ENCODE results near the gene NKAIN4.

Gene NKAIN4

GRCh38 chr20:63285636-63286615 is 31.7 kb upstream of the NKAIN4 start:
- no peak overlapping the region for H3K4me3 Mint-ChIP-seq
- DNase-seq (ENCODE audit: low spot score in 2 of 2) (no peak), ATAC-seq (replicated peaks; ENCODE audit: extremely low read depth, poor library complexity, severe bottlenecking) (no peak)
- H3K27me3 Mint-ChIP-seq, result no peaks in the 10 kb centered on the region
- no peak overlapping the region for H3K27ac Mint-ChIP-seq (ENCODE audit: low read depth)
- no peaks in the 10 kb centered on the region for H3K9me3 Mint-ChIP-seq
- H3K36me3 Mint-ChIP-seq (ENCODE audit: insufficient read depth), result peaks cover 16% of the 10 kb centered on the region
- H3K4me1 Mint-ChIP-seq, result no peaks in the 10 kb centered on the region

GRCh38 chr20:63284981-63285524 is 30.8 kb upstream of the NKAIN4 start:
- Mint-ChIP-seq H3K9me3 (no peaks in the 10 kb centered on the region), H3K4me1 (no peaks in the 10 kb centered on the region), H3K36me3 (ENCODE audit: insufficient read depth) (peaks cover 20% of the 10 kb centered on the region), H3K27ac (ENCODE audit: low read depth) (no peak overlapping the region), H3K4me3 (peak overlapping the region; percentile 51), H3K27me3 (no peaks in the 10 kb centered on the region)
- DNase-seq (ENCODE audit: low spot score in 2 of 2), result no peak
- no peak for ATAC-seq (replicated peaks; ENCODE audit: extremely low read depth, poor library complexity, severe bottlenecking)

GRCh38 chr20:63284544-63284949 is 30.3 kb upstream of the NKAIN4 start:
- no peaks in the 10 kb centered on the region for H3K9me3 Mint-ChIP-seq
- H3K4me3 Mint-ChIP-seq, result peak overlapping the region; percentile 51
- no peaks in the 10 kb centered on the region for H3K4me1 Mint-ChIP-seq
- ATAC-seq (replicated peaks; ENCODE audit: extremely low read depth, poor library complexity, severe bottlenecking) (no peak), DNase-seq (ENCODE audit: low spot score in 2 of 2) (no peak)
- no peak overlapping the region for H3K27ac Mint-ChIP-seq (ENCODE audit: low read depth)
- no peaks in the 10 kb centered on the region for H3K27me3 Mint-ChIP-seq
- peaks cover 18% of the 10 kb centered on the region for H3K36me3 Mint-ChIP-seq (ENCODE audit: insufficient read depth)

GRCh38 chr20:63284083-63284440 is 29.8 kb upstream of the NKAIN4 start:
- H3K4me3 Mint-ChIP-seq, result peak overlapping the region; percentile 51
- ATAC-seq (replicated peaks; ENCODE audit: extremely low read depth, poor library complexity, severe bottlenecking) (no peak), DNase-seq (ENCODE audit: low spot score in 2 of 2) (no peak)
- H3K36me3 Mint-ChIP-seq (ENCODE audit: insufficient read depth), result peaks cover 23% of the 10 kb centered on the region
- H3K9me3 Mint-ChIP-seq, result no peaks in the 10 kb centered on the region
- H3K27me3 Mint-ChIP-seq, result no peaks in the 10 kb centered on the region
- H3K4me1 Mint-ChIP-seq, result no peaks in the 10 kb centered on the region
- H3K27ac Mint-ChIP-seq (ENCODE audit: low read depth), result peak overlapping the region; percentile 55

- no peaks in the 10 kb centered on the region for H3K4me1 Mint-ChIP-seq
- ATAC-seq (replicated peaks; ENCODE audit: extremely low read depth, poor library complexity, severe bottlenecking) (no peak), DNase-seq (ENCODE audit: low spot score in 2 of 2) (no peak)
- no peaks in the 10 kb centered on the region for H3K9me3 Mint-ChIP-seq
- peaks cover 21% of the 10 kb centered on the region for H3K36me3 Mint-ChIP-seq (ENCODE audit: insufficient read depth)
- H3K4me3 Mint-ChIP-seq, result peak overlapping the region; percentile 51
- H3K27ac Mint-ChIP-seq (ENCODE audit: low read depth), result peak overlapping the region; percentile 55
- no peaks in the 10 kb centered on the region for H3K27me3 Mint-ChIP-seq
These were observed 29.3 kb upstream of the NKAIN4 start for GRCh38 chr20:63283397-63284082.

- H3K4me1 Mint-ChIP-seq, result no peaks in the 10 kb centered on the region
- no peaks in the 10 kb centered on the region for H3K27me3 Mint-ChIP-seq
- no peak overlapping the region for H3K4me3 Mint-ChIP-seq
- no peaks in the 10 kb centered on the region for H3K9me3 Mint-ChIP-seq
- H3K27ac Mint-ChIP-seq (ENCODE audit: low read depth), result no peak overlapping the region
- peaks cover 21% of the 10 kb centered on the region for H3K36me3 Mint-ChIP-seq (ENCODE audit: insufficient read depth)
- DNase-seq (ENCODE audit: low spot score in 2 of 2), result no peak
- no peak for ATAC-seq (replicated peaks; ENCODE audit: extremely low read depth, poor library complexity, severe bottlenecking)
These were observed 28.7 kb upstream of the NKAIN4 start for GRCh38 chr20:63282946-63283345.

GRCh38 chr20:63281742-63282665 is 27.7 kb upstream of the NKAIN4 start:
- no peak for DNase-seq (ENCODE audit: low spot score in 2 of 2)
- Mint-ChIP-seq H3K4me1 (no peaks in the 10 kb centered on the region), H3K4me3 (no peak overlapping the region), H3K36me3 (ENCODE audit: insufficient read depth) (peaks cover 22% of the 10 kb centered on the region), H3K27ac (ENCODE audit: low read depth) (no peak overlapping the region), H3K9me3 (no peaks in the 10 kb centered on the region), H3K27me3 (no peaks in the 10 kb centered on the region)
- ATAC-seq (replicated peaks; ENCODE audit: extremely low read depth, poor library complexity, severe bottlenecking), result no peak

- ATAC-seq (replicated peaks; ENCODE audit: extremely low read depth, poor library complexity, severe bottlenecking), result no peak
- H3K9me3 Mint-ChIP-seq, result no peaks in the 10 kb centered on the region
- no peak overlapping the region for H3K4me3 Mint-ChIP-seq
- DNase-seq (ENCODE audit: low spot score in 2 of 2), result no peak
- peaks cover 22% of the 10 kb centered on the region for H3K36me3 Mint-ChIP-seq (ENCODE audit: insufficient read depth)
- no peaks in the 10 kb centered on the region for H3K27me3 Mint-ChIP-seq
- H3K27ac Mint-ChIP-seq (ENCODE audit: low read depth), result no peak overlapping the region
- H3K4me1 Mint-ChIP-seq, result no peaks in the 10 kb centered on the region
These were observed 26.8 kb upstream of the NKAIN4 start for GRCh38 chr20:63280929-63281545.

GRCh38 chr20:63280371-63280770 is 26.1 kb upstream of the NKAIN4 start:
- ATAC-seq (replicated peaks; ENCODE audit: extremely low read depth, poor library complexity, severe bottlenecking), result no peak
- DNase-seq (ENCODE audit: low spot score in 2 of 2), result no peak
- H3K27ac Mint-ChIP-seq (ENCODE audit: low read depth), result no peak overlapping the region
- H3K9me3 Mint-ChIP-seq, result no peaks in the 10 kb centered on the region
- H3K4me1 Mint-ChIP-seq, result no peaks in the 10 kb centered on the region
- no peaks in the 10 kb centered on the region for H3K27me3 Mint-ChIP-seq
- H3K4me3 Mint-ChIP-seq, result no peak overlapping the region
- H3K36me3 Mint-ChIP-seq (ENCODE audit: insufficient read depth), result peaks cover 21% of the 10 kb centered on the region

- H3K9me3 Mint-ChIP-seq, result no peaks in the 10 kb centered on the region
- no peaks in the 10 kb centered on the region for H3K27me3 Mint-ChIP-seq
- no peaks in the 10 kb centered on the region for H3K4me1 Mint-ChIP-seq
- no peak overlapping the region for H3K4me3 Mint-ChIP-seq
- DNase-seq (ENCODE audit: low spot score in 2 of 2) (no peak), ATAC-seq (replicated peaks; ENCODE audit: extremely low read depth, poor library complexity, severe bottlenecking) (no peak)
- H3K36me3 Mint-ChIP-seq (ENCODE audit: insufficient read depth), result peaks cover 21% of the 10 kb centered on the region
- no peak overlapping the region for H3K27ac Mint-ChIP-seq (ENCODE audit: low read depth)
These were observed 25.7 kb upstream of the NKAIN4 start for GRCh38 chr20:63279931-63280330.

GRCh38 chr20:63278661-63279060 is 24.4 kb upstream of the NKAIN4 start:
- Mint-ChIP-seq H3K4me1 (peaks cover 5% of the 10 kb centered on the region), H3K36me3 (ENCODE audit: insufficient read depth) (peaks cover 22% of the 10 kb centered on the region), H3K4me3 (no peak overlapping the region), H3K9me3 (no peaks in the 10 kb centered on the region), H3K27ac (ENCODE audit: low read depth) (no peak overlapping the region), H3K27me3 (no peaks in the 10 kb centered on the region)
- DNase-seq (ENCODE audit: low spot score in 2 of 2) (no peak), ATAC-seq (replicated peaks; ENCODE audit: extremely low read depth, poor library complexity, severe bottlenecking) (no peak)

Data from central memory CD8-positive, alpha-beta T cell (primary cell).